ENCODE measurements around the gene PSMB7. TPM values are rescaled to one million over a fixed set of nuclear protein-coding genes. Genes with fewer than 3 reads are reported as not detected.

PSMB7 gene
- total RNA-seq, 2 experiments from 2014 or later: 69.3 to 71.7 TPM

- no peaks in the 10 kb centered on the region for H3K27me3 Mint-ChIP-seq
- H3K36me3 ChIP-seq (ENCODE audit: insufficient read depth, low read length): peaks cover 72% of the 10 kb centered on the region
- intact Hi-C loops (cut with DNase I, micrococcal nuclease): no loop called here
- no peak overlapping the region for H3K27ac Mint-ChIP-seq
- H3K4me1 ChIP-seq (ENCODE audit: insufficient read depth, low read length): peaks cover 15% of the 10 kb centered on the region
- POLR2A ChIA-PET: no interaction called here
- no peak for TF ChIP-seq CTCF (IDR thresholded peaks at IDR 0.05)
- H3K4me1 Mint-ChIP-seq (ENCODE audit: low read depth): peaks cover 18% of the 10 kb centered on the region
- no peak overlapping the region for H3K4me3 ChIP-seq (ENCODE audit: low read length)
- ATAC-seq (ENCODE audit: poor library complexity) (no peak), DNase-seq (no peak)
- CTCF ChIA-PET: no interaction called here
- H3K9me3 Mint-ChIP-seq: no peaks in the 10 kb centered on the region
- H3K27me3 ChIP-seq (ENCODE audit: control insufficient read depth in 1 of 2, insufficient read depth in 2 of 2, low read length in 2 of 2): no peaks in the 10 kb centered on the region
- H3K4me3 Mint-ChIP-seq: no peak overlapping the region
- H3K9me3 ChIP-seq (ENCODE audit: control insufficient read depth in 1 of 2, insufficient read depth in 1 of 2, low read length in 2 of 2): no peaks in the 10 kb centered on the region
- H3K27ac ChIP-seq (ENCODE audit: low read depth in 1 of 2, low read length in 2 of 2): no peak overlapping the region
- H3K36me3 Mint-ChIP-seq (ENCODE audit: low read depth): peaks cover 77% of the 10 kb centered on the region
Observed at GRCh38 chr9:124353811-124354274, 61.4 kb downstream of the PSMB7 start.

GRCh38 chr9:124353166-124353768 lies 62.0 kb downstream of the PSMB7 start:
- Histone ChIP-seq H3K27ac (ENCODE audit: low read depth in 1 of 2, low read length in 2 of 2) (no peak overlapping the region), H3K27me3 (ENCODE audit: control insufficient read depth in 1 of 2, insufficient read depth in 2 of 2, low read length in 2 of 2) (no peaks in the 10 kb centered on the region), H3K36me3 (ENCODE audit: insufficient read depth, low read length) (peaks cover 75% of the 10 kb centered on the region), H3K4me3 (ENCODE audit: low read length) (no peak overlapping the region), H3K9me3 (ENCODE audit: control insufficient read depth in 1 of 2, insufficient read depth in 1 of 2, low read length in 2 of 2) (no peaks in the 10 kb centered on the region), H3K4me1 (ENCODE audit: insufficient read depth, low read length) (peaks cover 11% of the 10 kb centered on the region)
- H3K27me3 Mint-ChIP-seq: no peaks in the 10 kb centered on the region
- H3K36me3 Mint-ChIP-seq (ENCODE audit: low read depth): peaks cover 83% of the 10 kb centered on the region
- TF ChIP-seq CTCF (IDR thresholded peaks at IDR 0.05): no peak
- H3K4me1 Mint-ChIP-seq (ENCODE audit: low read depth): peaks cover 13% of the 10 kb centered on the region
- H3K4me3 Mint-ChIP-seq: no peak overlapping the region
- DNase-seq: no peak
- intact Hi-C loops (cut with DNase I, micrococcal nuclease): no loop called here
- no peak for ATAC-seq (ENCODE audit: poor library complexity)
- no peak overlapping the region for H3K27ac Mint-ChIP-seq
- H3K9me3 Mint-ChIP-seq: no peaks in the 10 kb centered on the region
- ChIA-PET POLR2A (no interaction called here), CTCF (no interaction called here)

- Mint-ChIP-seq H3K4me3 (no peak overlapping the region), H3K9me3 (no peaks in the 10 kb centered on the region), H3K4me1 (ENCODE audit: low read depth) (peaks cover 10% of the 10 kb centered on the region), H3K36me3 (ENCODE audit: low read depth) (peaks cover 87% of the 10 kb centered on the region), H3K27ac (no peak overlapping the region), H3K27me3 (no peaks in the 10 kb centered on the region)
- Histone ChIP-seq H3K27ac (ENCODE audit: low read depth in 1 of 2, low read length in 2 of 2) (no peak overlapping the region), H3K36me3 (ENCODE audit: insufficient read depth, low read length) (peaks cover 75% of the 10 kb centered on the region), H3K4me3 (ENCODE audit: low read length) (no peak overlapping the region), H3K4me1 (ENCODE audit: insufficient read depth, low read length) (peaks cover 5% of the 10 kb centered on the region), H3K9me3 (ENCODE audit: control insufficient read depth in 1 of 2, insufficient read depth in 1 of 2, low read length in 2 of 2) (no peaks in the 10 kb centered on the region), H3K27me3 (ENCODE audit: control insufficient read depth in 1 of 2, insufficient read depth in 2 of 2, low read length in 2 of 2) (no peaks in the 10 kb centered on the region)
- POLR2A ChIA-PET: no interaction called here
- DNase-seq: no peak
- no peak for TF ChIP-seq CTCF (IDR thresholded peaks at IDR 0.05)
- intact Hi-C loops (cut with DNase I, micrococcal nuclease): no loop called here
- CTCF ChIA-PET: no interaction called here
- ATAC-seq (ENCODE audit: poor library complexity): no peak
Observed at GRCh38 chr9:124352616-124353015, 62.6 kb downstream of the PSMB7 start.

Data from CD4-positive, alpha-beta T cell (primary cell).